ENCODE results near the gene PCBP3. TPM values are rescaled to one million over a fixed set of nuclear protein-coding genes. Genes with fewer than 3 reads are reported as not detected.

Gene PCBP3
- total RNA-seq, 1 donor from 2014 or later: 4.6 TPM

DNA sequence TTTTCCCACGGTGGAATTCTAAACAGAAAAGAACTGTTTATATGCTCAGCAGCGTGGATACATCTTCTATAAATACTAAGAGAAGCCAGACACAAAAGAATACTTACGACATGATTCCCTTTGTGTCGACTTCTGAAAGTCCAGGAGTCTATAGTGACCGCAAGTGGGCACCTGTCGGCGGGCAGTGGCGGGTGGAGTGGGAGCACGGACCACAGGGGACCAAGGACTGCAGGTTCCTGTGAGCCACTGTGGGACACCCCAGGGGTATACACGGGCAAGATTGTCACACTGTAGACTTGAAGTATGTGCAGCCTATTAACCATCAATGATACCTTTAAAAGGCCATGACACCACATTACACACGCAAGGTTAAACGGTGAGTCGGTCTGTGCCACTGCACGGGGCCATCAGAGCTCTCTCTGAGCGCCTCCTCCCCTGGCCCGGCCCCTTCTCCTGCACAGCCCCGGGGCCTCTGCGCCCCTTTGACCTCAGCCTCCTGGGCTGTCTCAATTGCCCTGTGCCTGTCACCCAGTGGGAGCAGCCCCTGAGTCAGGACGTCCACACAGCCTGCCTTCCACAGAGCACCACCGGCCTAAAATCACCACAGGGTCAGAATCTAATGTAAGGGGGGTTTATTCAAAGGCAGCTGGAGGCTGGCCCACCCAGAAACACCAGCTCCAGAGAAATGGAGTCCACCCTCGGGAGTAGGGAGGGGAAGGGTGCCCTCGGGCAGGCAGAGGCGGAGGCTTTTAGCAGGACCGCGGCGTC, 248.0 kb downstream of the PCBP3 start:
- H3K4me1 Mint-ChIP-seq: peaks cover 30% of the 10 kb centered on the region
- peaks cover 3% of the 10 kb centered on the region for H3K27me3 ChIP-seq
- H3K9me3 Mint-ChIP-seq: no peaks in the 10 kb centered on the region
- H3K36me3 ChIP-seq: no peaks in the 10 kb centered on the region
- no peaks in the 10 kb centered on the region for H4K20me1 ChIP-seq (ENCODE audit: low read depth)
- no peaks in the 10 kb centered on the region for H3K79me2 ChIP-seq (ENCODE audit: low read depth)
- no peaks in the 10 kb centered on the region for H3K4me1 ChIP-seq
- H3F3A ChIP-seq (ENCODE audit: low read depth): no peaks in the 10 kb centered on the region
- H3K4me2 ChIP-seq: no peak overlapping the region
- H3K9ac ChIP-seq: no peak overlapping the region
- H3K27ac ChIP-seq: no peak overlapping the region
- no peak overlapping the region for H2AFZ ChIP-seq (replicated peaks)
- TF ChIP-seq EZH2 (IDR thresholded peaks at IDR 0.05) (no peak), EZH2phosphoT487 (IDR thresholded peaks at IDR 0.05) (no peak)
- TF ChIP-seq, protein P1, sequence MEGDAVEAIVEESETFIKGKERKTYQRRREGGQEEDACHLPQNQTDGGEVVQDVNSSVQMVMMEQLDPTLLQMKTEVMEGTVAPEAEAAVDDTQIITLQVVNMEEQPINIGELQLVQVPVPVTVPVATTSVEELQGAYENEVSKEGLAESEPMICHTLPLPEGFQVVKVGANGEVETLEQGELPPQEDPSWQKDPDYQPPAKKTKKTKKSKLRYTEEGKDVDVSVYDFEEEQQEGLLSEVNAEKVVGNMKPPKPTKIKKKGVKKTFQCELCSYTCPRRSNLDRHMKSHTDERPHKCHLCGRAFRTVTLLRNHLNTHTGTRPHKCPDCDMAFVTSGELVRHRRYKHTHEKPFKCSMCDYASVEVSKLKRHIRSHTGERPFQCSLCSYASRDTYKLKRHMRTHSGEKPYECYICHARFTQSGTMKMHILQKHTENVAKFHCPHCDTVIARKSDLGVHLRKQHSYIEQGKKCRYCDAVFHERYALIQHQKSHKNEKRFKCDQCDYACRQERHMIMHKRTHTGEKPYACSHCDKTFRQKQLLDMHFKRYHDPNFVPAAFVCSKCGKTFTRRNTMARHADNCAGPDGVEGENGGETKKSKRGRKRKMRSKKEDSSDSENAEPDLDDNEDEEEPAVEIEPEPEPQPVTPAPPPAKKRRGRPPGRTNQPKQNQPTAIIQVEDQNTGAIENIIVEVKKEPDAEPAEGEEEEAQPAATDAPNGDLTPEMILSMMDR (IDR thresholded peaks at IDR 0.05): no peak
- no peak overlapping the region for H3K4me3 Mint-ChIP-seq
- H3K27me3 Mint-ChIP-seq (ENCODE audit: insufficient read depth, low read depth): peaks cover 3% of the 10 kb centered on the region
- no peaks in the 10 kb centered on the region for H3K36me3 Mint-ChIP-seq
- no peak overlapping the region for H3K27ac Mint-ChIP-seq
- no peaks in the 10 kb centered on the region for H3K9me3 ChIP-seq (ENCODE audit: low read depth)
- no peak for DNase-seq (ENCODE audit: low spot score)
- no peak overlapping the region for H3K4me3 ChIP-seq

GRCh38 chr21:45892156-45892915, 248.8 kb downstream of the PCBP3 start:
- Mint-ChIP-seq H3K27ac (no peak overlapping the region), H3K4me3 (no peak overlapping the region), H3K27me3 (ENCODE audit: insufficient read depth, low read depth) (peaks cover 4% of the 10 kb centered on the region), H3K4me1 (peaks cover 28% of the 10 kb centered on the region), H3K36me3 (no peaks in the 10 kb centered on the region), H3K9me3 (no peaks in the 10 kb centered on the region)
- Histone ChIP-seq H3K79me2 (ENCODE audit: low read depth) (no peaks in the 10 kb centered on the region), H4K20me1 (ENCODE audit: low read depth) (no peaks in the 10 kb centered on the region), H3K27me3 (peaks cover 3% of the 10 kb centered on the region), H3K4me1 (no peaks in the 10 kb centered on the region), H3K36me3 (no peaks in the 10 kb centered on the region), H3K4me2 (no peak overlapping the region), H3K27ac (no peak overlapping the region), H3K9ac (no peak overlapping the region), H3K9me3 (ENCODE audit: low read depth) (no peaks in the 10 kb centered on the region), H2AFZ (replicated peaks) (no peak overlapping the region), H3K4me3 (no peak overlapping the region), H3F3A (ENCODE audit: low read depth) (no peaks in the 10 kb centered on the region)
- no peak for DNase-seq (ENCODE audit: low spot score)
- TF ChIP-seq EZH2phosphoT487 (IDR thresholded peaks at IDR 0.05) (no peak), EZH2 (IDR thresholded peaks at IDR 0.05) (no peak)

DNA sequence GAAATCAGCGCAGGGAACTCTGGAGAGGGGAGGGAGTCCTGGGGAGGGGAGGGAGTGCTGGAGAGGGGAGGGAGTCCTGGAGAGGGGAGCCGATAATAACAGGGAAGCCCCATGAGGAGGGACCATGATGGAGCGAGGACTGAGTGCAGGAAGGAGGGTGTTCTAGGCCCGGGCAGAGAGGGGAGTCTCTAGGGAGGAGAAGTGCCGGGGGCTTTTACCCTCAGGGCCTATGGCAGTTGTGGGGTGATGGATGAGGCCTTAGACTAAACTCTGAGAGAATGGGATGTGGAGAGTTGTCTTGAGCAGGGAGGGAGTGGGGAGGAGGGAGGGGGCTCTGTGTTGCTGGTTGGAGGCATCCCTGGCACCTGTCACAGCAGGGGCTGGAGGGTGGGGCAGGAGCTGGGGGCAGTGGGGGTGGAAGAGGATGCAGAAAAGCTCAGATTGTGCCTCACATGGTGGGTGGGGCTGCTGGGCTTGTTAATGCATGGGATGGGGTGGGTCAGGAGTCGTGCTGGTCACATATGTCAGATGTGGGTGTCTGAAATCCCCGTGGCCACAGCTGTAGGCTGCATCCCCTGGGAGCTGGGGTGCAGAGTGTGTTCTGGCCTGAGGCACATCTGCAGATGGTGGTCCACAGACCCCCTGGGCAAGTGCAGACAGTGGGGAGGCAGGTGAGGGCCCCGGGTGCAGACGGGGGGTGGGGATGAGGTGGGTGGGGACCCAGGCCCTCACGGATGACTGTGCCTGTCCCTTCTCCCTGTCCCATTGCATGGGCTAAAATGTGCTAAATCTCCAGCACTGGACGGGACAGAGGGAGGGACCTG, 249.6 kb downstream of the PCBP3 start:
- Mint-ChIP-seq H3K9me3 (no peaks in the 10 kb centered on the region), H3K27ac (no peak overlapping the region), H3K36me3 (no peaks in the 10 kb centered on the region), H3K4me1 (peaks cover 28% of the 10 kb centered on the region), H3K27me3 (ENCODE audit: insufficient read depth, low read depth) (peaks cover 6% of the 10 kb centered on the region), H3K4me3 (no peak overlapping the region)
- H3K4me3 ChIP-seq: no peak overlapping the region
- H3K27me3 ChIP-seq: peaks cover 3% of the 10 kb centered on the region
- no peak overlapping the region for H3K4me2 ChIP-seq
- H3K9ac ChIP-seq: no peak overlapping the region
- no peaks in the 10 kb centered on the region for H3K36me3 ChIP-seq
- no peaks in the 10 kb centered on the region for H4K20me1 ChIP-seq (ENCODE audit: low read depth)
- no peak overlapping the region for H3K27ac ChIP-seq
- TF ChIP-seq EZH2phosphoT487 (IDR thresholded peaks at IDR 0.05): no peak
- TF ChIP-seq, protein P1 (IDR thresholded peaks at IDR 0.05): no peak
- TF ChIP-seq EZH2 (IDR thresholded peaks at IDR 0.05): no peak
- H3F3A ChIP-seq (ENCODE audit: low read depth): no peaks in the 10 kb centered on the region
- H2AFZ ChIP-seq (replicated peaks): no peak overlapping the region
- no peaks in the 10 kb centered on the region for H3K9me3 ChIP-seq (ENCODE audit: low read depth)
- no peaks in the 10 kb centered on the region for H3K79me2 ChIP-seq (ENCODE audit: low read depth)
- no peaks in the 10 kb centered on the region for H3K4me1 ChIP-seq
- no peak for DNase-seq (ENCODE audit: low spot score)
